IMR-90 (cell line): Measurements from ENCODE around the gene VSIG10L. TPM values are rescaled to one million over a fixed set of nuclear protein-coding genes. Genes with fewer than 3 reads are reported as not detected.

ENCODE experiments used
- ATAC-seq: fragments of 200-7000 bp; cut with Tn5 transposase; 2 replicates; pipeline ENCODE4 v1.9.1; 2020; ENCODE audit warnings: low read depth, mild to moderate bottlenecking, moderate library complexity
- BruUV-seq: library from RNA; stranded (reverse); fragments of 400-500 nt; replicated peaks from 2 replicates; lab custom pipeline; 2021; lab: Mats Ljungman, UMichigan
- CTCF ChIA-PET: fragments of 300-600 bp; formaldehyde crosslinking; extraction: SDS; loops from one replicate; lab custom pipeline; 2021; ENCODE audit warnings: antibody characterized with exemption; lab: Yijun Ruan, JAX
- POLR2A ChIA-PET: fragments of 300-600 bp; sonication (Branson Sonifier 250); formaldehyde crosslinking; loops from one replicate; lab custom pipeline; 2022; ENCODE audit warnings: antibody characterized with exemption; ENCODE audit not compliant: unreplicated experiment; lab: Charles Lee
- DNase-seq: peaks from one replicate; pipeline ENCODE4 v3.0.0; 2013
- H2AFZ ChIP-seq: replicated peaks from 2 replicates; pipeline ENCODE3; 2013; ENCODE audit warnings: low read length, mild to moderate bottlenecking; ENCODE audit not compliant: poor library complexity
- H2AK5ac ChIP-seq: 2 replicates; pipeline ENCODE4 v1.6.1; 2013; ENCODE audit warnings: low read depth, low read length, inconsistent platforms
- H2AK9ac ChIP-seq: replicated peaks from 2 replicates; pipeline ENCODE3; 2013; ENCODE audit warnings: mild to moderate bottlenecking, low read depth, low read length, moderate library complexity; ENCODE audit not compliant: poor library complexity
- H2BK120ac ChIP-seq: 2 replicates; pipeline ENCODE4 v1.6.1; 2013; ENCODE audit warnings: low read depth, low read length, inconsistent platforms
- H2BK15ac ChIP-seq: 3 replicates; pipeline ENCODE4 v1.6.1; 2013; ENCODE audit warnings: low read depth, low read length, inconsistent platforms
- H2BK20ac ChIP-seq: 2 replicates; pipeline ENCODE4 v1.6.1; 2013; ENCODE audit warnings: low read depth, mild to moderate bottlenecking, inconsistent platforms, low read length, moderate library complexity
- H2BK5ac ChIP-seq: 2 replicates; pipeline ENCODE4 v1.6.1; 2013; ENCODE audit warnings: mild to moderate bottlenecking, low read depth, low read length, inconsistent platforms; ENCODE audit not compliant: poor library complexity, severe bottlenecking
- H3K14ac ChIP-seq: replicated peaks from 2 replicates; pipeline ENCODE4 v1.6.1; 2013; ENCODE audit warnings: low read depth, low read length, inconsistent platforms
- H3K18ac ChIP-seq: 2 replicates; pipeline ENCODE4 v1.6.1; 2013; ENCODE audit warnings: low read depth, low read length, control low read depth
- H3K23ac ChIP-seq: 2 replicates; pipeline ENCODE4 v1.6.1; 2013; ENCODE audit warnings: low read depth, low read length, inconsistent platforms
- H3K27ac ChIP-seq: 2 replicates; pipeline ENCODE4 v1.5.1; 2013; ENCODE audit warnings: mild to moderate bottlenecking, control low read depth, low read length; ENCODE audit not compliant: insufficient read depth
- H3K27me3 ChIP-seq: 2 replicates; pipeline ENCODE4 v1.6.1; 2013; ENCODE audit warnings: low read length; ENCODE audit not compliant: control insufficient read depth, insufficient read depth
- H3K36me3 ChIP-seq: 2 replicates; pipeline ENCODE4 v1.6.1; 2013; ENCODE audit warnings: low read length, mixed read lengths; ENCODE audit not compliant: control insufficient read depth, insufficient read depth
- H3K4ac ChIP-seq: 2 replicates; pipeline ENCODE4 v1.6.1; 2013; ENCODE audit warnings: low read depth, low read length, inconsistent platforms
- H3K4me1 ChIP-seq: 2 replicates; pipeline ENCODE4 v1.6.1; 2013; ENCODE audit warnings: low read length, mixed read lengths; ENCODE audit not compliant: control insufficient read depth, insufficient read depth
- H3K4me2 ChIP-seq: 2 replicates; pipeline ENCODE4 v1.6.1; 2013; ENCODE audit warnings: low read depth, mild to moderate bottlenecking, control low read depth, low read length, moderate library complexity
- H3K4me3 ChIP-seq: 2 replicates; pipeline ENCODE4 v1.5.1; 2013; ENCODE audit warnings: low read depth, mild to moderate bottlenecking, control low read depth, low read length, moderate library complexity; ENCODE audit not compliant: insufficient read depth
- H3K56ac ChIP-seq: 2 replicates; pipeline ENCODE4 v1.6.1; 2013; ENCODE audit warnings: low read length, inconsistent platforms; ENCODE audit not compliant: insufficient read depth; ENCODE audit errors: extremely low read depth
- H3K79me1 ChIP-seq, 2 experiments: 2 replicates each; pipeline ENCODE4 v1.6.1; 2013; ENCODE audit warnings: low read length in 2 of 2, inconsistent platforms in 1 of 2, low read depth in 1 of 2
- H3K9ac ChIP-seq: 2 replicates; pipeline ENCODE4 v1.6.1; 2013; ENCODE audit warnings: low read depth, low read length, control low read depth
- H3K9me1 ChIP-seq: 2 replicates; pipeline ENCODE4 v1.6.1; 2013; ENCODE audit warnings: low read length, inconsistent platforms; ENCODE audit not compliant: insufficient read depth
- H3K9me3 ChIP-seq: 2 replicates; pipeline ENCODE4 v1.6.1; 2013; ENCODE audit warnings: low read length; ENCODE audit not compliant: control insufficient read depth, insufficient read depth
- H4K20me1 ChIP-seq: 2 replicates; pipeline ENCODE4 v1.6.1; 2013; ENCODE audit warnings: low read length, inconsistent platforms; ENCODE audit not compliant: insufficient read depth
- H4K5ac ChIP-seq: 2 replicates; pipeline ENCODE4 v1.6.1; 2013; ENCODE audit warnings: mild to moderate bottlenecking, low read depth, low read length, control low read depth
- H4K8ac ChIP-seq, 2 experiments: 2 replicates each; pipeline ENCODE4 v1.6.1; 2013; ENCODE audit warnings: low read depth in 2 of 2, low read length in 2 of 2, control low read depth in 1 of 2, inconsistent platforms in 1 of 2
- H4K91ac ChIP-seq: 2 replicates; pipeline ENCODE4 v1.6.1; 2013; ENCODE audit warnings: low read depth, low read length, inconsistent platforms; ENCODE audit not compliant: insufficient read depth
- BHLHE40 ChIP-seq: fragments of 150-350 bp; IDR thresholded peaks from 2 replicates; pipeline ENCODE4 v1.6.1; 2016; ENCODE audit warnings: mild to moderate bottlenecking, low read depth, low read length
- CEBPB ChIP-seq: IDR thresholded peaks from 2 replicates; pipeline ENCODE4 v1.6.1; 2012; ENCODE audit warnings: low read depth, low read length, improper control_type of control experiment
- CHD1 ChIP-seq: IDR thresholded peaks from 2 replicates; pipeline ENCODE4 v1.6.1; 2012; ENCODE audit warnings: low read depth, low read length, improper control_type of control experiment
- CTCF ChIP-seq: conservative IDR thresholded peaks from 2 replicates; pipeline ENCODE4 v1.5.1; 2012; ENCODE audit warnings: mild to moderate bottlenecking, low read depth, low read length, improper control_type of control experiment
- FOS ChIP-seq: fragments of 150-350 bp; IDR thresholded peaks from 2 replicates; pipeline ENCODE4 v1.6.1; 2016; ENCODE audit warnings: low read depth, low read length
- MAZ ChIP-seq: IDR thresholded peaks from 2 replicates; pipeline ENCODE4 v1.6.1; 2012; ENCODE audit warnings: low read depth, mild to moderate bottlenecking, low read length, improper control_type of control experiment, moderate library complexity, borderline replicate concordance
- MXI1 ChIP-seq: IDR thresholded peaks from 2 replicates; pipeline ENCODE4 v1.6.1; 2012; ENCODE audit warnings: low read depth, mild to moderate bottlenecking, low read length, moderate library complexity, borderline replicate concordance
- RCOR1 ChIP-seq: IDR thresholded peaks from 2 replicates; pipeline ENCODE4 v1.6.1; 2012; ENCODE audit warnings: mild to moderate bottlenecking, low read length, improper control_type of control experiment; ENCODE audit not compliant: insufficient replicate concordance
- SMC3 ChIP-seq: fragments of 150-350 bp; IDR thresholded peaks from 2 replicates; pipeline ENCODE4 v1.6.1; 2016; ENCODE audit warnings: low read depth, mild to moderate bottlenecking, antibody characterized with exemption, low read length, moderate library complexity
- USF2 ChIP-seq: fragments of 150-350 bp; IDR thresholded peaks from 2 replicates; pipeline ENCODE4 v1.6.1; 2017; ENCODE audit warnings: mild to moderate bottlenecking, antibody characterized with exemption, low read length, low read depth
- WGBS, 2 experiments: methylation state at CpG; one replicate each; pipeline versions ENCODE4 v1.1.5 to v1.1.7; 2013; ENCODE audit warnings: missing lambda C conversion rate in 2 of 2; ENCODE audit not compliant: insufficient read length in 1 of 2; ENCODE audit errors: extremely low coverage in 2 of 2; 5-methylcytosine and 5-hydroxymethylcytosine counted together
- dilution Hi-C: fragments of 300-500 bp; cut with HindIII; formaldehyde crosslinking; loops from one replicate; pipeline ENCODE4 v1.14.3; 2018; ENCODE audit warnings: low sequenced_read_pairs; ENCODE audit not compliant: unreplicated experiment
- in situ Hi-C: fragments of 300-500 bp; cut with MboI; formaldehyde crosslinking; loops from 3 replicates; pipeline ENCODE4 v1.14.3; 2019; ENCODE audit warnings: low sequenced_read_pairs, inconsistent platforms, mixed read lengths
- intact Hi-C: fragments of 100-400 bp; cut with micrococcal nuclease; formaldehyde crosslinking; loops from 2 replicates; pipeline ENCODE4 v1.10.0; 2022
- polyA plus RNA-seq, 3 experiments: library from polyadenylated mRNA; depleted of rRNA; stranded (reverse); fragments of >200 nt; gene quantifications; 2 replicates each; pipeline ENCODE4 v1.2.3, GENCODE V29; 2012; ENCODE audit warnings: low replicate concordance in 1 of 3
- total RNA-seq: library from RNA; depleted of rRNA; stranded (reverse); fragments of >200 nt; gene quantifications from 2 replicates; pipeline ENCODE4 v1.2.3, GENCODE V29; 2012

The VSIG10L gene
- total and polyA plus RNA-seq, 2 of the 4 experiments (the other 2 are of a cell fraction), result 0.18 to 1.2 TPM

GRCh38 chr19:51339687-51340656 lies 2.0 kb downstream of the VSIG10L start (continued):
- peak; percentile 93 for TF ChIP-seq USF2
- no peak for TF ChIP-seq RCOR1

- 0 out of 2 replicates have a peak, but pooled peaks cover 4% of the 10 kb centered on the region for H3K9me1 ChIP-seq
- peak overlapping the region; percentile 55 for H3K4me3 ChIP-seq
- POLR2A ChIA-PET, result interaction anchor here (0.5 to 0.6 kb wide), 3 partner anchors 19 to 28 kb away, joined by 3 to 5 read pairs (median 4); partner anchors contain the start of gene ETFB
- ATAC-seq (peak; percentile 0; the same call in 1 of the 2 replicates), DNase-seq (no peak)
- no peak overlapping the region for H4K5ac ChIP-seq
- H2BK120ac ChIP-seq, result no peak overlapping the region
- H3K79me1 ChIP-seq, result no peaks in the 10 kb centered on the region
- H3K36me3 ChIP-seq, result no peaks in the 10 kb centered on the region
- no peak overlapping the region for H3K27ac ChIP-seq
- dilution Hi-C loops (no loop called here), intact Hi-C loops (loop anchor here (1.0 to 5.0 kb wide), 6 partner anchors 27 to 438 kb away; partner anchors contain the start of gene ETFB), in situ Hi-C loops (no loop called here)
- H2BK5ac ChIP-seq, result no peak overlapping the region
- no peaks in the 10 kb centered on the region for H4K20me1 ChIP-seq
- BruUV-seq, result no TSS peak
- peak overlapping the region; percentile 98 for H2AFZ ChIP-seq
- no peak overlapping the region for H3K56ac ChIP-seq
- peak overlapping the region; percentile 92 for H3K4me2 ChIP-seq
- CTCF ChIA-PET, result interaction anchor here (0.6 kb wide), 1 partner anchor 11 kb away, joined by 3 read pairs; no protein-coding TSS in a partner anchor
- H2AK9ac ChIP-seq, result peak overlapping the region; percentile 62
- 0% methylated on average over 10 of the region's 10 CpGs; no CpG with 5 or more reads in 1 of the 2 experiments for WGBS, 2 experiments
- H4K91ac ChIP-seq, result no peak overlapping the region
- H3K27me3 ChIP-seq, result no peaks in the 10 kb centered on the region
- no peaks in the 10 kb centered on the region for H3K4me1 ChIP-seq
- H3K9ac ChIP-seq, result no peak overlapping the region
- H3K14ac ChIP-seq, result no peak overlapping the region
- H3K18ac ChIP-seq, result no peak overlapping the region
- peak overlapping the region; percentile 50; the same call in 1 of the 2 replicates for H3K4ac ChIP-seq
- H3K23ac ChIP-seq, result no peak overlapping the region
- H4K8ac ChIP-seq, result peak overlapping the region in 1 of 2 experiments; percentile 22; a peak in 1 of 4 replicates
- no peak overlapping the region for H2BK15ac ChIP-seq
- H2AK5ac ChIP-seq, result no peak overlapping the region
- H3K9me3 ChIP-seq, result no peaks in the 10 kb centered on the region
- no peak overlapping the region for H2BK20ac ChIP-seq
- TF ChIP-seq CEBPB (no peak), CTCF (no peak), FOS (no peak), CHD1 (no peak), SMC3 (no peak), BHLHE40 (no peak), MAZ (no peak), MXI1 (no peak), USF2 (no peak), RCOR1 (no peak)
Measured at GRCh38 chr19:51339313-51339686, 2.6 kb downstream of the VSIG10L start.
